GM19043 (cell line): ENCODE measurements around the gene ETFB.

ENCODE experiments used
- ATAC-seq: cut with Tn5 transposase; IDR thresholded peaks from one replicate; pipeline ENCODE4 v1.9.1; 2021; ENCODE audit warnings: low read depth; ENCODE audit not compliant: unreplicated experiment

Gene ETFB

GRCh38 chr19:51354103-51354741, 12.0 kb downstream of the ETFB start:
- ATAC-seq: no peak

- no peak for ATAC-seq
Measured at GRCh38 chr19:51352783-51353360, 13.3 kb downstream of the ETFB start.

- no peak for ATAC-seq
Measured at GRCh38 chr19:51351266-51351990, 14.8 kb downstream of the ETFB start.

GRCh38 chr19:51347209-51347928, 18.8 kb downstream of the ETFB start:
- no peak for ATAC-seq

- no peak for ATAC-seq
Measured at GRCh38 chr19:51346742-51347141, 19.4 kb downstream of the ETFB start.

- ATAC-seq: no peak
Measured at GRCh38 chr19:51345076-51345620, 21.0 kb downstream of the ETFB start.

GRCh38 chr19:51342631-51343569, 23.3 kb downstream of the ETFB start:
- ATAC-seq: no peak

- ATAC-seq: no peak
Measured at GRCh38 chr19:51341976-51342580, 24.1 kb downstream of the ETFB start, which contains the start of gene VSIG10L. TSS of gene VSIG10L (minus strand) at chr19:51342139. CDS start at chr19:51342124, 15 bp downstream.

GRCh38 chr19:51341066-51341465, 25.1 kb downstream of the ETFB start:
- ATAC-seq: no peak

- ATAC-seq: no peak
Measured at GRCh38 chr19:51339687-51340656, 26.2 kb downstream of the ETFB start.

GRCh38 chr19:51339313-51339686, 26.9 kb downstream of the ETFB start:
- no peak for ATAC-seq

- ATAC-seq: peak; percentile 70
Measured at GRCh38 chr19:51338563-51339312, 27.4 kb downstream of the ETFB start.

- ATAC-seq: no peak
Measured at GRCh38 chr19:51337861-51338562, 28.2 kb downstream of the ETFB start.

GRCh38 chr19:51337141-51337860, 28.9 kb downstream of the ETFB start:
- ATAC-seq: no peak

- ATAC-seq: no peak
Measured at GRCh38 chr19:51333836-51334460, 32.2 kb downstream of the ETFB start.

GRCh38 chr19:51331716-51332115, 34.5 kb downstream of the ETFB start:
- no peak for ATAC-seq
